Brain microvascular endothelial cell (primary cell): Measurements from ENCODE around the gene MTCH1.

ENCODE experiments used
- DNase-seq: peaks from one replicate; pipeline ENCODE4 v3.0.0-alpha.2; 2020
- H3K27ac ChIP-seq: fragments of 250-450 bp; sonication (Bioruptor Pico); 2 replicates; pipeline ENCODE4 v1.5.1; 2020; ENCODE audit warnings: mild to moderate bottlenecking, moderate library complexity
- H3K27me3 ChIP-seq: fragments of 250-450 bp; sonication (Bioruptor Pico); replicated peaks from 2 replicates; pipeline ENCODE4 v1.5.1; 2020; ENCODE audit warnings: mild to moderate bottlenecking
- H3K36me3 ChIP-seq: fragments of 250-450 bp; sonication (Bioruptor Pico); replicated peaks from 2 replicates; pipeline ENCODE4 v1.5.1; 2020; ENCODE audit warnings: mild to moderate bottlenecking
- H3K4me3 ChIP-seq: 2 replicates; pipeline ENCODE4 v1.5.1; 2011; ENCODE audit warnings: low read depth, mild to moderate bottlenecking, control low read depth, low read length, moderate library complexity
- in situ Hi-C: cut with HindIII; loops from 2 replicates; pipeline ENCODE4 v1.10.0; 2017; ENCODE audit warnings: low sequenced_read_pairs, low pct_ligation_motif_present
- TF ChIP-seq, protein P1 (sequence below): IDR thresholded peaks from 2 replicates; pipeline ENCODE4 v1.5.1; 2011; ENCODE audit warnings: low read depth, mild to moderate bottlenecking, moderate library complexity, low read length, control low read depth, inconsistent platforms; ENCODE audit errors: missing control alignments

MTCH1 gene

DNA sequence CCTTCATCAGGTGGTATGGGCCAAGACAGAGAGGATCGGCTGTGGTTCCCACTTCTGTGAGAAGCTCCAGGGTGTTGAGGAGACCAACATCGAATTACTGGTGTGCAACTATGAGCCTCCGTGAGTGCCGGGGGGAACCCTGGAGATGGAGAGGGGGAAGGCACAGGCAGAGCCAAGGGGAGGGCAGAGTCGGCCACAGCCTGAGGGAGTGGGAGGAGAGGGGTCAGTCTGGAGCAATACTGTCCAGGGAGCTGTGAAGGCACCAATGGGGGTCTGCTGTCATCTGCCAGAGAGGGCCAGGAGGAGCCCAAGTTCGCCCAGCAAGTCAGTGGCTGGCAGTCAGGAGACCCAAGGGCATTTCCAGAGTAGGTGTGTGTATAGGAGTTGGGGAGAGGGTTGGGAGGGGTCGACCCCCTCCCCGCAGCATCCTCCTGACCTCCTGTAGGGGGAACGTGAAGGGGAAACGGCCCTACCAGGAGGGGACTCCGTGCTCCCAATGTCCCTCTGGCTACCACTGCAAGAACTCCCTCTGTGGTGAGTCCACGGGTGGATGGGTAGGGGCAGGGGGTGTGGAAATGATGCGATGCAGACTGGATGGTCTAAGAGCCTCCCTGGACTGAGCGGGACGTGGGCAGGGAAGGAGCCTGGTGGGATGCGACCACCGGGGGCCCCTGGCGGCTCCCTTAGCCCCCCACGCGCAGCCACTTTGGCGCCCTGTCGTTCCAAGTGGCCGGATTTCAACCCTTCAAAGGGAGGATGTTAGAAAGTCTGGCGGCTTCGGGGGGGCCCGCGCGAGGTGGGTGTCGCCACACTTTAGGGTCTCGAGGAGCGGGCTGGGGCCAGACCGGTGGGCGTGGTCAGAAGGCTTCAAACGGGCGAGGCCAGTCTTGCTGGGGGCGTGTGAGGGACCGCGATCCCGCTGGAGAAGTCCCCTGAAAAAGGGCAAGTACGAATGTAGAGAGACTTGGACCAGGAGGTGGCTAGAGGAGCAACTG, 24.3 kb downstream of the MTCH1 start:
- no peak overlapping the region for H3K4me3 ChIP-seq
- H3K27ac ChIP-seq, result no peak overlapping the region
- in situ Hi-C loops, result no loop called here
- peaks cover 5% of the 10 kb centered on the region for H3K36me3 ChIP-seq
- TF ChIP-seq, protein P1, sequence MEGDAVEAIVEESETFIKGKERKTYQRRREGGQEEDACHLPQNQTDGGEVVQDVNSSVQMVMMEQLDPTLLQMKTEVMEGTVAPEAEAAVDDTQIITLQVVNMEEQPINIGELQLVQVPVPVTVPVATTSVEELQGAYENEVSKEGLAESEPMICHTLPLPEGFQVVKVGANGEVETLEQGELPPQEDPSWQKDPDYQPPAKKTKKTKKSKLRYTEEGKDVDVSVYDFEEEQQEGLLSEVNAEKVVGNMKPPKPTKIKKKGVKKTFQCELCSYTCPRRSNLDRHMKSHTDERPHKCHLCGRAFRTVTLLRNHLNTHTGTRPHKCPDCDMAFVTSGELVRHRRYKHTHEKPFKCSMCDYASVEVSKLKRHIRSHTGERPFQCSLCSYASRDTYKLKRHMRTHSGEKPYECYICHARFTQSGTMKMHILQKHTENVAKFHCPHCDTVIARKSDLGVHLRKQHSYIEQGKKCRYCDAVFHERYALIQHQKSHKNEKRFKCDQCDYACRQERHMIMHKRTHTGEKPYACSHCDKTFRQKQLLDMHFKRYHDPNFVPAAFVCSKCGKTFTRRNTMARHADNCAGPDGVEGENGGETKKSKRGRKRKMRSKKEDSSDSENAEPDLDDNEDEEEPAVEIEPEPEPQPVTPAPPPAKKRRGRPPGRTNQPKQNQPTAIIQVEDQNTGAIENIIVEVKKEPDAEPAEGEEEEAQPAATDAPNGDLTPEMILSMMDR, result no peak
- H3K27me3 ChIP-seq, result no peaks in the 10 kb centered on the region
- no peak for DNase-seq

DNA sequence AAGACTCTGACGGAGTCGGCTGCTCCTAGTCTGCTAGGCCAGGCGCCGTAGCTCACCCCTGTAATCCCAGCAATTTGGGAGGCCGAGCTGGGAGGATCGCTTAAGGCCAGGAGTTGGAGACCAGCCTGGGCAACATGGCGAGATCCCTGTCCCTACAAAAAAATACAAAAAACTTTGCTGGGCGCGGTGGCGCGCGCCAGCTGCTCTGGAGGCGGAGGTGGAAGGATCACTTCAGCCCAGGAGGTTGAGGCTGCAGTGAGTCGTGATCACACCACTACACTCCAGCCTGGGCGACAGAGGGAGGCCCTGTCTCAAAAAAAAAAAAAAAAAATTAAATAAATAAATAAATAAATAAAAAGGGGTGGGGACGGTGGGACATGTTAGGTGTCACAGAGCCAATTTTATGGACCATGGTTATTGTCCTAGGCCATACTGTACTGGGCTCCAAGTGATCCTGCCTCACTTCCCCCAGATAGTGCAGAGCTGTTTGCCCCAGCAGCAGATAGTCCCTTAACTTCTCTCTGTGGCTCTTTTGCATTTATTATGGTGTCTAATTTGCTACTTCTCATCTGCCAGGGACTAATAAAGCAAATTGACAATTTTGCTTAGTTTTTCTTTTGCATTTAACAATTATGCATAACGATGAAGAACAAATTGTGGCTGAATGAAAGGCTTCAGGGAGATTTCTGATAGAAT, 26.3 kb downstream of the MTCH1 start:
- Histone ChIP-seq H3K4me3 (no peak overlapping the region), H3K36me3 (no peaks in the 10 kb centered on the region), H3K27me3 (no peaks in the 10 kb centered on the region), H3K27ac (peak overlapping the region; percentile 33)
- in situ Hi-C loops, result no loop called here
- TF ChIP-seq, protein P1, result no peak
- no peak for DNase-seq

- in situ Hi-C loops, result no loop called here
- Histone ChIP-seq H3K27ac (no peak overlapping the region), H3K4me3 (no peak overlapping the region), H3K27me3 (no peaks in the 10 kb centered on the region), H3K36me3 (no peaks in the 10 kb centered on the region)
- DNase-seq, result no peak
- TF ChIP-seq, protein P1, result no peak
Measured at GRCh38 chr6:36958775-36959554, 27.0 kb downstream of the MTCH1 start.

DNA sequence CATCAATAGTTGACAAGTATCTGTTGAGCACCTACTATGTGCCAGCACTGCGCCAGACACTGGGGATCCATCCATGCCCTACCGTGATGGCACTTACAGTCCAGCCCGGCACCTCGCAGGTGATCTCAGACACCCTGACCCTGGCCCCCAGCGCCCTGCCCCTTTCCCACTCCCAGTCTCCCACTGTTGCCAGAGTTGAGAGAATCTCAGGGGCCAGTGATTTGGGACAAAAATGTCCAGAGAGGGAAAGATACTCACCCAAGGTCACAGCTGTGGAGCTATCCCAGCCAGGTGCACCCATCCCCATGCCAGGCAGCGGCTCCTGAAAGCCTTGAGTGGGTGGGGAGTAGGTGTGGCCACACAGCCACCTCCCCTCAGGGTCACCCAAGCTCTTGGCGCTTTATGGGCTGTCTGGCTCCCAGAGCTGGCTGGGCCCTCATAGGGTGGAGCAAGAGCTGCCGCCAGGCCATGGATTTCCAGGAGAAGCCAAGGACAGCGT, 28.2 kb downstream of the MTCH1 start:
- DNase-seq, result no peak
- TF ChIP-seq, protein P1, result no peak
- no peaks in the 10 kb centered on the region for H3K36me3 ChIP-seq
- no peaks in the 10 kb centered on the region for H3K27me3 ChIP-seq
- H3K4me3 ChIP-seq, result no peak overlapping the region
- no peak overlapping the region for H3K27ac ChIP-seq
- in situ Hi-C loops, result no loop called here

DNA sequence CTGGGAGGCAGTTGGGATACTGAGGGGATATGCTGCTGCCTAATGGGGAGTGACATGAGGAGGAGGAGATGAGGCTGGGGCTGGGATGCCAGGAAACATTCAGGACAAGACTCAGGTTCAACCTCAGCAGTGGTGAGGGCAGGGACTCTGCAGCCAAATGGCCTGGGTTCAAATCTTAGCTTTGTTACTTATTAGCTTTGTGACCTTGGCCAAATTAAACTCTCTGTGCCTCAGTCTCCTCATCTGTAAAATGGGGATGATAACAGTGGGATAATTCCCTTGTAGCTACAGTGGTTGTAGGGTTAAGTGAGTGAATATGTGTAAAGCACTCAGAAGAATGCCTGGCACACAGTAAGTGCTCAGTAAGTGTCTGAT, 29.6 kb downstream of the MTCH1 start:
- no peaks in the 10 kb centered on the region for H3K36me3 ChIP-seq
- H3K27ac ChIP-seq, result no peak overlapping the region
- in situ Hi-C loops, result no loop called here
- DNase-seq, result no peak
- no peaks in the 10 kb centered on the region for H3K27me3 ChIP-seq
- H3K4me3 ChIP-seq, result no peak overlapping the region
- TF ChIP-seq, protein P1, result no peak
